Chondrocyte (in vitro differentiated cells): Measurements from ENCODE around the gene SLC25A14. TPM values are rescaled to one million over a fixed set of nuclear protein-coding genes. Genes with fewer than 3 reads are reported as not detected.
"Not testable (repeated sequence)": the region's sequence is repeated elsewhere in the genome, so short reads cannot be mapped to it uniquely, and the experiment has no call there.

Experiments
- DNase-seq: peaks from one replicate; pipeline ENCODE4 v3.0.0; 2021; ENCODE audit warnings: mixed read lengths, low spot score
- H3K27ac Mint-ChIP-seq: one replicate; pipeline ENCODE4 v1.8.0; 2021; ENCODE audit warnings: mild to moderate bottlenecking, moderate library complexity, mixed read lengths; ENCODE audit not compliant: unreplicated experiment
- H3K27me3 Mint-ChIP-seq: 2 replicates; pipeline ENCODE4 v1.8.0; 2021; ENCODE audit warnings: low read depth, mixed read lengths
- H3K36me3 Mint-ChIP-seq: 2 replicates; pipeline ENCODE4 v1.8.0; 2021; ENCODE audit warnings: low read depth, mixed read lengths
- H3K4me1 Mint-ChIP-seq: 2 replicates; pipeline ENCODE4 v1.8.0; 2021; ENCODE audit warnings: low read depth, mild to moderate bottlenecking, mixed read lengths
- H3K4me3 Mint-ChIP-seq: one replicate; pipeline ENCODE4 v1.8.0; 2021; ENCODE audit warnings: mild to moderate bottlenecking, moderate library complexity, mixed read lengths; ENCODE audit not compliant: unreplicated experiment
- H3K9me3 Mint-ChIP-seq: 2 replicates; pipeline ENCODE4 v1.8.0; 2021; ENCODE audit warnings: low read depth, mixed read lengths
- CTCF ChIP-seq: fragments of 200-600 bp; sonication (generic); IDR thresholded peaks from 2 replicates; pipeline ENCODE4 v1.5.0; 2021; ENCODE audit warnings: antibody characterized with exemption, mild to moderate bottlenecking, moderate library complexity
- total RNA-seq: library from RNA; stranded (reverse); gene quantifications from 3 replicates; pipeline ENCODE4 v1.2.1, GENCODE V29; 2021

The SLC25A14 gene
- total RNA-seq, 1 donor from 2014 or later = 12.9 TPM

GRCh38 chrX:130299279-130300009 lies 40.3 kb upstream of the SLC25A14 start:
- TF ChIP-seq CTCF = no peak
- H3K36me3 Mint-ChIP-seq = no peaks in the 10 kb centered on the region
- H3K4me1 Mint-ChIP-seq = peaks cover 17% of the 10 kb centered on the region
- H3K27ac Mint-ChIP-seq = no peak overlapping the region
- H3K4me3 Mint-ChIP-seq = no peak overlapping the region
- no peak for DNase-seq
- peaks cover 4% of the 10 kb centered on the region for H3K9me3 Mint-ChIP-seq
- H3K27me3 Mint-ChIP-seq = no peaks in the 10 kb centered on the region

GRCh38 chrX:130300010-130300282 lies 39.8 kb upstream of the SLC25A14 start:
- TF ChIP-seq CTCF = no peak
- no peaks in the 10 kb centered on the region for H3K36me3 Mint-ChIP-seq
- no peak for DNase-seq
- H3K4me3 Mint-ChIP-seq = no peak overlapping the region
- H3K9me3 Mint-ChIP-seq = peaks cover 4% of the 10 kb centered on the region
- H3K27me3 Mint-ChIP-seq = no peaks in the 10 kb centered on the region
- H3K4me1 Mint-ChIP-seq = peaks cover 17% of the 10 kb centered on the region
- H3K27ac Mint-ChIP-seq = no peak overlapping the region

DNA sequence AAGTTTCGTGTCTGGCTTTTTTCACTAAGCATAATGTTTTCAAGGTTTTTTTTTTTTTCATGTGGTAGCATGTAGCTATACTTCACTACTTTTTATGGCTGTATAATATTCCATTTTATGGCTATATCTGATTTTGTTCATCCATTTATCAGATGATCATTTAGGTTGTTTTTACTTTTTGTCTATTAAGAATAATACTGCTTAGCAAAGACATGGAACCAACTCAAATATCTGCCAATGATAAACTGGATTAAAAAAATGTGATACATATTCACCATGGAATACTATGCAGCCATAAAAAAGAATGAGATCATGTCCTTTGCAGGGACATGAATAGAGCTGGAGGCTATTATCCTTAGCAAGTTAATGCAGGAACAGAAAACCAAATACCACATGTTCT lies 38.3 kb upstream of the SLC25A14 start:
- no peak overlapping the region for H3K4me3 Mint-ChIP-seq
- TF ChIP-seq CTCF = no peak
- no peaks in the 10 kb centered on the region for H3K36me3 Mint-ChIP-seq
- H3K9me3 Mint-ChIP-seq = peaks cover 4% of the 10 kb centered on the region
- H3K27me3 Mint-ChIP-seq = no peaks in the 10 kb centered on the region
- H3K27ac Mint-ChIP-seq = no peak overlapping the region
- DNase-seq = no peak
- peaks cover 8% of the 10 kb centered on the region for H3K4me1 Mint-ChIP-seq

DNA sequence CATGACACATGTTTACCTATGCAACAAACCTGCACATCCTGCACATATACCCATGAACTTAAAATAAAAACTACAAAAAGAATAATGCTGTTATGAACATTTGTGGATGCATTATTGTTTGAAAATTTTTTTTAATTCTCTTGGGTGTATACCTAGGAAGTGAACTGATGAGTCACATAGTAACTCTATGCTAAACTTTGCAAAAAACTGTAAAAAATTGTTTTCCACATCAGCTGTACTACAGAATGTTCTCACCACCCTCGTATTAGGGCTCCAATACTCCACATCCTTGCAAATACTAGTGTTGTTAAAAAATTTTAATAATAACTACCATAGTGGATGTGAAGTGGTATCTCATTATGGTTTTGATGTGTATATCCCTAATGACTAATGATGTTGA lies 37.7 kb upstream of the SLC25A14 start:
- H3K27me3 Mint-ChIP-seq = no peaks in the 10 kb centered on the region
- peaks cover 4% of the 10 kb centered on the region for H3K9me3 Mint-ChIP-seq
- H3K4me1 Mint-ChIP-seq = peaks cover 2% of the 10 kb centered on the region
- no peaks in the 10 kb centered on the region for H3K36me3 Mint-ChIP-seq
- DNase-seq = no peak
- no peak overlapping the region for H3K4me3 Mint-ChIP-seq
- H3K27ac Mint-ChIP-seq = no peak overlapping the region
- TF ChIP-seq CTCF = no peak

- Mint-ChIP-seq H3K4me3 (no peak overlapping the region), H3K9me3 (peaks cover 4% of the 10 kb centered on the region), H3K36me3 (no peaks in the 10 kb centered on the region), H3K4me1 (no peaks in the 10 kb centered on the region), H3K27ac (no peak overlapping the region), H3K27me3 (no peaks in the 10 kb centered on the region)
- TF ChIP-seq CTCF = no peak
- DNase-seq = no peak
These were observed 34.9 kb upstream of the SLC25A14 start for GRCh38 chrX:130304587-130305368.

GRCh38 chrX:130319886-130320285 lies 19.8 kb upstream of the SLC25A14 start:
- H3K4me1 Mint-ChIP-seq, H3K27ac Mint-ChIP-seq, DNase-seq, H3K4me3 Mint-ChIP-seq, H3K36me3 Mint-ChIP-seq: not testable (repeated sequence)
- Mint-ChIP-seq H3K9me3 (peaks cover 13% of the 10 kb centered on the region), H3K27me3 (peaks cover 27% of the 10 kb centered on the region)
